Choroid plexus epithelial cell (primary cell): ENCODE data around the gene DSTN.
A peak's percentile ranks its signal among the peaks of the same experiment; 100 is the strongest.

Experiments used
- DNase-seq: peaks from one replicate; pipeline ENCODE4 v3.0.0-alpha.2; 2010; ENCODE audit warnings: low read depth
- H3K4me3 ChIP-seq: 2 replicates; pipeline ENCODE4 v1.5.1; 2011; ENCODE audit warnings: low read depth, mild to moderate bottlenecking, control low read depth, low read length, moderate library complexity
- TF ChIP-seq, protein P1 (sequence below): conservative IDR thresholded peaks from 2 replicates; pipeline ENCODE4 v1.5.1; 2011; ENCODE audit warnings: low read depth, mild to moderate bottlenecking, control low read depth, inconsistent platforms, low read length, moderate library complexity

The DSTN gene

DNA sequence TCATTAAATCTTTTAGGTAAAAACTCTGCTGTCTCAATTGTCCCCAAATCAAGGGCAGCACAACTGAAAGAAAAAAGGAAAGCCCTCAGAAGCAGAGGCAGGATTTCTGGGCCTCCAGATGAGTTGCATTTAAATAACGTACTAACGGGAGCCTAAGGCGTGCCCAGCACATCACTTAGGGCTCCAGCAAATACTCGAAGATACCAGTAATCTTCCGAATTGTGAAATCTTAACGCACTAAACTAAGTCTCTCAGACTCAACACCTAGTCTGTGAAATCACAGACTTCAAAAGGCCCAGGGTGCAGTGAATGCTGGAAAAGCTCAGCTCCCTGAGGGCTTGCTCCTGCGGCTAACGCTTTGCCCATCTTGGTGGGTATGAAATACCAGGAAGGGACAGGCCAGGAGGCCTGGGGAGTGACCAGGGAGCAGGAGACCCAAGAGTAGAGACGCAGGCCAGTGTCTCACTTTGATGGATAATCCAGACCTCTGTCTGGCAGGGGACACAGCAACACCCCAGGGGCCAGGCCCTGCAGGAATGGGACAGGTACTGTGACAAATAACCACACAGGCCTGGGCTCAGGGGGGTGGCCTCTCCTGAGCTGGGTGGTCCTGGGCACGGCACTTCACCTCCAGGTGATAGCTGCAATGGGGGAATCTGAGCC lies 75.8 kb downstream of the DSTN start:
- no peak for DNase-seq
- TF ChIP-seq, protein P1, sequence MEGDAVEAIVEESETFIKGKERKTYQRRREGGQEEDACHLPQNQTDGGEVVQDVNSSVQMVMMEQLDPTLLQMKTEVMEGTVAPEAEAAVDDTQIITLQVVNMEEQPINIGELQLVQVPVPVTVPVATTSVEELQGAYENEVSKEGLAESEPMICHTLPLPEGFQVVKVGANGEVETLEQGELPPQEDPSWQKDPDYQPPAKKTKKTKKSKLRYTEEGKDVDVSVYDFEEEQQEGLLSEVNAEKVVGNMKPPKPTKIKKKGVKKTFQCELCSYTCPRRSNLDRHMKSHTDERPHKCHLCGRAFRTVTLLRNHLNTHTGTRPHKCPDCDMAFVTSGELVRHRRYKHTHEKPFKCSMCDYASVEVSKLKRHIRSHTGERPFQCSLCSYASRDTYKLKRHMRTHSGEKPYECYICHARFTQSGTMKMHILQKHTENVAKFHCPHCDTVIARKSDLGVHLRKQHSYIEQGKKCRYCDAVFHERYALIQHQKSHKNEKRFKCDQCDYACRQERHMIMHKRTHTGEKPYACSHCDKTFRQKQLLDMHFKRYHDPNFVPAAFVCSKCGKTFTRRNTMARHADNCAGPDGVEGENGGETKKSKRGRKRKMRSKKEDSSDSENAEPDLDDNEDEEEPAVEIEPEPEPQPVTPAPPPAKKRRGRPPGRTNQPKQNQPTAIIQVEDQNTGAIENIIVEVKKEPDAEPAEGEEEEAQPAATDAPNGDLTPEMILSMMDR = no peak
- H3K4me3 ChIP-seq = no peak overlapping the region

DNA sequence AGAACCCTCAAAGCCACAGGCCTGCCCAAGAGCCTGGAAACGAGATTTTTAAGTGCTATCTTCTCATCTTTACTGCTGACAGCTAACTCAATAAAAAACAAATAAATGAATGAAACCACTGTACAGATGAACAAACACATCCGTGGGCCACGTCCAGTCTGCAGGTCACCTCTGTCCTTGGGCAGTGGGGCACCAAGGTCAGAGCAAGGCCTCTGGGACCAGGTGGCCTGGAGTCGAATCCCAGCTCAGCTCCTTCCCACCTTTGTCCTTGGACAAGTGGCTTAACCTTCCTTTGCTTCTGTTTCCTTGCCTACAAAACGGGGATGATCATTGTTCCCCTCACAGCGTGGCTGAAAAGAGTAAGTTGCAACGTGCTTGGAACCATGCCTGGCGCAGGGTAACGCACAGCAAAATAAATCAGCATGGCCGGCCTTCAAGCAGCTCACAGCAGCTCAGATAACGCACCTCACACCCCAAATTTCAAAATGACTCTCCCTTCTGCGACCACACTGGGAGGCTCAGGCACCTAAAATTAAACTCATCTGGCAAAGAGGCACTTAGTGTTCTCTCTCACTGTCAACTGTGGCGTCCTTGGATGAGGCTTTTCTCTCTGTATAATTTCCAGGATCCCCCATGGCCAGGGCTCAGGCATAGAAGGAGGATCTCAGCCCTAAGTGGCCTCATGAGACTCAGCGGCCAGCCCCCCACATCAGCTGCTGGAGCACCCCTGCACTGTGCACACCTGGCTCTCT lies 76.5 kb downstream of the DSTN start:
- TF ChIP-seq, protein P1 = no peak
- H3K4me3 ChIP-seq = no peak overlapping the region
- no peak for DNase-seq

DNA sequence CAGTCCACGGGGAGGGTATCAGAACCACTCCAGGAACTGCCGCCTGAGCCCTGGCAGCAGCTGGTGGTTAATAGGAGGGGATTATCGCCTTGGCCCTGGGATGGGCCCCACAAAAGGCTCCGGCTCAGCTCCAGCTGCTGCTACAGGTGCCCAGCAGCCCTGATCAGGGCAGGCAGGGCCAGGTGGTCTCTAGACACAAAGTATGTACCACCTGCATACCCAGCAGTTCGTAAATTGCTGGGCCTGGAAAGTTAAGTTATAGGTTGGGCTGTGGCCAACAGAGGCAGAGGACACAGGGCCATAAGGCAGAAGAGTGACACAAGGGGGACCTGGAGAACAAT lies 77.1 kb downstream of the DSTN start:
- no peak overlapping the region for H3K4me3 ChIP-seq
- TF ChIP-seq, protein P1 = no peak
- no peak for DNase-seq

DNA sequence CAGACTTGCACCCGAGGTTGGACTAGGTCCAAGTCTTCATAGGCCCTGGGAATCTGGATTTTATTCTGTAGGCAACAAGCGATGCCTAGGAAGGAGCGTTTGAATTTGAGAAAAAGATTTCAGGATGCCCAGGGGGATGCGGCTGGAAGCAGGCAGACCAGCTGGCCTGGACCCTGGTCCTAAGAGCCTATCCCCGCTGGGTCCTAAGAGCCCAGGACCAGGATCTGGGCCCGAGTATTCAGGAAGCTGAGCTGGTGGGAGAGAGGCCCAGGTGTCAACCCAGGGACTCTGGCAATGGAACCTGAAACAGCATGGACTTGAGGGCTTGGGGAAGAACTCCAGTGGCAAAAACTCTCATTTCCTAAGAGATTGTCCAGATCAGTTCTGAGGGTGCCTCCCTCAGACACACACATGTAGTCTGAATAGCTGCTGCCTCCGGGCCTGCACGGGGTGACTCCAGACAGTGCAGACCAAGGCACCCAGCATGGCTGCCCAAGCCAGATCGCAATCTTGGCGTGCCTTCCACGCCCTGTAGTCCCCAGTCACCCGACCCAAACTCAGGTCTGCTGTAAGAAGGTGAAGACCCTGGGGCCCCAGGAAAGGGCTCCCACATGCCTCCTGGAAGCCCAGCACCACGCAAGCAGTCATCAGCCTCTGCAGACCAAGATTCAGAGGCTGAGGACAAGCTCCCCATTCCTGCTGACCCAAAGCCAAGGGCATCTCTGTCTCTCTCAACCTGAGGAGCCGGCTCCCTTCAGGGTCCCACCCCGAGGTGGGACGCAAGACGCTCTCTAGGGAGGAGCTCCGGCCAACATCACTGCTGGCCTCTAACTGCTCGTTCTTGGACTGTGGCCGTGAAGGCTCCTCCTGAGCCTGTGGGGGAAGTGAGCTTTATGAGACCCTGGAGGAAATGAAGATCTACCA lies 77.8 kb downstream of the DSTN start:
- TF ChIP-seq, protein P1 = no peak
- no peak for DNase-seq
- no peak overlapping the region for H3K4me3 ChIP-seq

DNA sequence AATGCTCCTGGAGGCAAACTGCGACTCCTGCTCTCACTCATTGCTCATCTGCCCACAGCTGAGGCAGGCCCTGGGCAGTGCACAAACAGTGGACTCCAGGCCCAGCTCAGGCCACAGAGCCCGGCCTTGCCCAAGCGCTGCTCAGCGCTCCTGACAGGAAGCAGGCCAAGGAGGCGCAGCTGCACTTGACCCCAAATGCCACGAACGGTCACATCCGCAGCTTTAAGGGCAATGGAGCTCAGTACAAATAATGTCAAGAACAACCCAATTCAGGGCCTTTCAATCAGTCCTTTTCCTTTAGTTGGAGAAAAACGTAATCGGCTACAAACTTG lies 78.4 kb downstream of the DSTN start:
- DNase-seq = no peak
- no peak overlapping the region for H3K4me3 ChIP-seq
- TF ChIP-seq, protein P1 = no peak

DNA sequence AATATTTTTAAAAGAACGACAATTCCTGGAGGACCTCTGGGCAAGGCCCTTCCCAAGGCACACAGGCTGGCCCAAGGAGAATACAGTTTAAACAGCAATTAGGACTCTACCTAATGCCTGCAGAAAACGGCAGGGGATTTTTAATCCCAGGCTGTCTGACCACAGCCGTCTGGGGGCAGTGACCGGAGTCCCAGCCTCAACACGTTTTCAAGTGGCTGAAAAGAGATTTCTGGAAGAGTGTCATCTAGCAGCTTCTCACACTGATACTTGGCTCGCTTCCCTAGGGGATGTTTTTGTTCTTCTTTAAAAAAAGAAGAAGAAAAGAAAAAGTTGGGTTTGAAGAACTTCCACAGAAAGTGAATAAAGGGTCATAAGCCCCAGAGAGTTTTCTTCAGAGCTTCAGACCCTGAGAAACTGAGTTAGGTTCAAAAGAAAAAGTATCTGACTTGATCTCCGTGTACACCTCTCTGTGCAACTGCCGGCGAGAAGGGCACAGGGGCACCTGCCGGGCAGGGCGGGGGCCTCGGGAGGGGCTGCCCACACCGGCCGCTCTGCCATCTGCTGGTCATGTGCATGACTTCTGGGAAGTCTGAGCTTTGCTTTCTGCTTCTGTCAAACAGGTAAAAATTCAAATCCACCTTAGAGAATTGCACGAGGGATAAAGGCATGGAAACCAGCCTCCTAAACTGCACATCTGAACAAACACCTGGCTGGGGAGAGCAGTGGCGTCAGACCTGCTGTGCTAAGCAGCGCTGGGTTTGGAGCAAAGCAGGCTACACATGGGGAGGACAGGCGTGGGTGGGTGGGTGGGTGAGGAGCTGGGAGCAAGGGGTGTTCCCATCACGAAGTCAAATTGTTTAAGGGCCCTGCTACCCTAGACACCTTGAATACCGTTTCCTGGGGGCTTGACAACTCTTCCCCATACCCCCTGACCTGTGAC lies 79.2 kb downstream of the DSTN start:
- no peak overlapping the region for H3K4me3 ChIP-seq
- peak; percentile 41 for DNase-seq
- TF ChIP-seq, protein P1 = peak; percentile 50
